Choroid plexus epithelial cell (primary cell): Measurements from ENCODE around the gene STRADA.

Source experiments
- DNase-seq: peaks from one replicate; pipeline ENCODE4 v3.0.0-alpha.2; 2010; ENCODE audit warnings: low read depth
- H3K4me3 ChIP-seq: 2 replicates; pipeline ENCODE4 v1.5.1; 2011; ENCODE audit warnings: low read depth, mild to moderate bottlenecking, control low read depth, low read length, moderate library complexity
- CTCF ChIP-seq: conservative IDR thresholded peaks from 2 replicates; pipeline ENCODE4 v1.5.1; 2011; ENCODE audit warnings: low read depth, mild to moderate bottlenecking, control low read depth, inconsistent platforms, low read length, moderate library complexity

Gene STRADA

GRCh38 chr17:63772801-63773271, 31.2 kb upstream of the STRADA start:
- DNase-seq, result peak; percentile 56

GRCh38 chr17:63768433-63768832, 26.8 kb upstream of the STRADA start:
- no peak for TF ChIP-seq CTCF
- DNase-seq, result no peak
- no peak overlapping the region for H3K4me3 ChIP-seq

More at GRCh38 chr17:63772801-63773271, 31.2 kb upstream of the STRADA start:
- TF ChIP-seq CTCF, result no peak
- peak overlapping the region; percentile 72 for H3K4me3 ChIP-seq

GRCh38 chr17:63766754-63767153, 25.2 kb upstream of the STRADA start:
- H3K4me3 ChIP-seq, result no peak overlapping the region
- no peak for DNase-seq
- TF ChIP-seq CTCF, result no peak

GRCh38 chr17:63764716-63765115, 23.1 kb upstream of the STRADA start:
- no peak for TF ChIP-seq CTCF
- no peak for DNase-seq
- H3K4me3 ChIP-seq, result no peak overlapping the region

GRCh38 chr17:63762161-63763078, 20.8 kb upstream of the STRADA start:
- no peak for DNase-seq
- no peak for TF ChIP-seq CTCF
- no peak overlapping the region for H3K4me3 ChIP-seq

- DNase-seq, result peak; percentile 34
- TF ChIP-seq CTCF, result no peak
- H3K4me3 ChIP-seq, result no peak overlapping the region
Observed at GRCh38 chr17:63760771-63761539, 19.4 kb upstream of the STRADA start.
